GM21528 (cell line): ENCODE results near the gene CES2.

Experiments
- ATAC-seq: cut with Tn5 transposase; IDR thresholded peaks from one replicate; pipeline ENCODE4 v1.9.1; 2021; ENCODE audit warnings: mild to moderate bottlenecking, moderate library complexity; ENCODE audit not compliant: unreplicated experiment, low FRiP score

CES2 gene

DNA sequence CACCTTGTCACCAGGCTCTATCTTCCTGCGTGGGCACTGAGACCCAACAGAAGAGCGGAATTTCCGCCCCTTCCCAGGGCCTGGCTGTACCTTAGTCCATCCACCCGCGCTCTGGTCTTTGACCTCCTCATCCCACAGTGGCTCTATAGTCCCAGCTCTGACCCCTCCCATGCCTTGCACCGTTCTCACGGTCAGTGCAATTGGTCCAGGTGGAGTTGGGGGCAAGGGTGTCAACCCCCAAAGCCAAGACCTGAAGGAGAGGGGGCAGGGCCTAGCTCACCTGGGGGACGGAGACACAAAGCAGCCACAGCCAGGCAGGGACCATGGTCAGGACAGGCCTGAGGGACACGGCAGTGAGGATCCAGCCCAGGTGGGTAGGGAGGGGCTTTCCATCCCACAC, 17.6 kb upstream of the CES2 start:
- no peak for ATAC-seq

- no peak for ATAC-seq
Measured at GRCh38 chr16:66918355-66918754, 17.0 kb upstream of the CES2 start.

- no peak for ATAC-seq
Measured at GRCh38 chr16:66918803-66919568, 16.3 kb upstream of the CES2 start, which contains the start of gene CDH16. CDH16 (minus strand) TSS chr16:66918885; CDS start chr16:66918065, 820 bp downstream.

DNA sequence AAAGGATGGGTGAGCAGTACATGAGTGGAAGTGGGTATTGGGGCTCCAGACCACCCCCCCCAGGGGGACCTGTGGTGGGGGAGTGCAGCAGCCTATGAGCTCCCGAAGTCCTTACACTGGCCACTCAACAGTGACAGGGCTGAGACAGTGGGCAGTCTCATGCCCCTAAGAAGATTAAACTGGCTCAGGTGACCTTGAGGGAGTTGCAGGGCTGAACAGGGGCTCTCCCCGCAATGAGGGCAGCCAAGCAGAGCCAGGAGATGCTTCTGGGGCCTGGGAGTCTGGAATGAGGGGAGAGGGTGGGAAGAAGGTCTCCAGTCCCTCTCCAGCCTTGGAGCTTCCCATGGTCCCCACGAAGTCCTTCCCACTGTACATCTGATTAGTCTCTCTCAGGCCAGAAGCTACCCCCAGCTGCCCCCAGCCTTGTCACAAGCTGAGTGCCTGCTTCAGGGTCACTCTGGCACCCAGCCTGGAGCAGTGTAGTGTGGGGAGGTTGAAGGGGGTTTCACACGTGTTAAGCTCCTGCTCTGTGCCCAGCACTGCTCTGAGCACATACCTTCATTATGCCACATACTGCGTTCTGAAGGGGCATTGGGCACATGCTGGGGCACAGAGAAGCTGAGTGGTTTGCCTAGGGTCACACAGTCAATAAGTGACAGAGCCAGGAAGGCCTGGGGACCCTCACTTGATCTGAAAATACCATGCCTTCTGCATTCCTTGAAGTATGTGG, 15.6 kb upstream of the CES2 start:
- no peak for ATAC-seq

- ATAC-seq = no peak
Measured at GRCh38 chr16:66920299-66920590, 15.1 kb upstream of the CES2 start.

- no peak for ATAC-seq
Measured at GRCh38 chr16:66920924-66921680, 14.2 kb upstream of the CES2 start.

DNA sequence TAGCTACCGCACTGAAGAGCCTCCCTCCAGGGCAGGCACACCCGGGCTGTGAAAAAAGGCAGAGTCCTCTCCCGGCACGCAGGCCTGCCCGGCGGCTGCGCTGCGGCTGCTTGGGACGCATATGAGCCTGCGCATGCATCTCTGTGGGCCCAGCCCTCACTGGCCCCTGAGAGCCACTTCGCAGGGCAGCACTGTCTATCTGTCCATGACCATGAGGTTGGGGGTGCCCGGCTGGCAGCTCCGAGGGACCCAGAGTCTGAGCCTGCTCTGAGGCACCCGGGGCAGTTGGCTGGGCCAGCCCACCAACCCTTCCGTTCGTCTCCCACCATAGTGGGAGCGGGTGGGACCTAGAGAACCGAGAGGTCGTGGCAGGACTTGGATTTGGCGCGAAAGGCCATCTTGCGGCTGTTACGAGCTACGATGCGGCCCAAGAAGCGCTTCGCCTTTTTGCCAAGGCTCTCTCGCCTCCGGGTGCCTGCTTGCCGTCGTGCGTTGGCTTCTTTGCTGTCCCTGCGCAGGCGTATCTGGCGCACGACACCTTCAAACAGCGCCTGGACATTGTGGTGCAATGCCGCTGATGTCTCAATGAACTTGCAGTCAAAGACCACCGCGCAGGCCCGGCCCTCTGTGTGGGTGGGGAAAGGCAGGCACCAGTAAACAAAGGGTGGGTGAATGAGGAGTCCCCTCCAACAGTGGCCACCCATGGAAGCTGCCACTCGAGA, 13.4 kb upstream of the CES2 start:
- no peak for ATAC-seq

DNA sequence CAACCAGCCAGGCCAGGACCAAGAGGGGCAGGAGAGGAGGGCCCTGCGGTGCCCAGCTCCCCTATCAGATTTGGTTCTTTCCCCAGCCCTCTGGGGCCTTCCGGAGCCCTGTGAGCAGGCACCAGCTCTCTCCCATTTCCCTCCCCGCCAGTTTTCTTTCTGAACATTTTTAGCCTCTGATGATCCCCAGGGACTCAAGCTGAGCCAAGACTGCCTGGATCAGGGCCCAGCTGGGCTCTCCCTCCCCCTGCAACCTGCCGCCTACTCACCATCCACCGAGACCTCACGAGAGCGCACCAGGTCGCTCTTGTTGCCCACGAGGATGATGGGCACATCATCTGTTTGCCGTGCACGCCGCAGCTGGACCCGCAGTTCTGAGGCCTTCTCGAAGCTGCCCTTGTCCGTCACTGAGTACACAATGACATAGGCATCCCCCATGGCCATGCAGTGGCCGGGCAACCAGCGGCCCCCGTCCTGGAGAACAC, 12.0 kb upstream of the CES2 start:
- ATAC-seq = no peak

DNA sequence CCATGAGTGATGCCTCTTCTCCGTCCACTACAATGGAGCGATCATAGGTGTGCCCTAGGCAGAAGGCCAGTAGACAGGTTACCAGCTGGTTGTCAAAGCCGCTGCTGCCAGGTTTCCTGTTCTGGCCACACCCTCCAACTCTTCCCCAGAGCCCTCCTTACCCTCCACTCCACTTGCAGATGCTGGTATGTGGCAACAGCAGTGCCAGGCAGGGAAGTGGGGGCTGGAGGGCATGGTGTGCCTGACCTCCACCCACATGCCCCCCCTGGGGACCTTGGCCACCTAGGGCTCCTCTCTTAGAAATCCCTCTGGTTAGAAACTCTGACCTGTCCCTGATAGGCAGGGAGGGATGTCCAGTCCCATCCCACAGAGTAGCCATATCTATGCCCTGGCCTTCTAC, 11.4 kb upstream of the CES2 start:
- ATAC-seq = no peak

DNA sequence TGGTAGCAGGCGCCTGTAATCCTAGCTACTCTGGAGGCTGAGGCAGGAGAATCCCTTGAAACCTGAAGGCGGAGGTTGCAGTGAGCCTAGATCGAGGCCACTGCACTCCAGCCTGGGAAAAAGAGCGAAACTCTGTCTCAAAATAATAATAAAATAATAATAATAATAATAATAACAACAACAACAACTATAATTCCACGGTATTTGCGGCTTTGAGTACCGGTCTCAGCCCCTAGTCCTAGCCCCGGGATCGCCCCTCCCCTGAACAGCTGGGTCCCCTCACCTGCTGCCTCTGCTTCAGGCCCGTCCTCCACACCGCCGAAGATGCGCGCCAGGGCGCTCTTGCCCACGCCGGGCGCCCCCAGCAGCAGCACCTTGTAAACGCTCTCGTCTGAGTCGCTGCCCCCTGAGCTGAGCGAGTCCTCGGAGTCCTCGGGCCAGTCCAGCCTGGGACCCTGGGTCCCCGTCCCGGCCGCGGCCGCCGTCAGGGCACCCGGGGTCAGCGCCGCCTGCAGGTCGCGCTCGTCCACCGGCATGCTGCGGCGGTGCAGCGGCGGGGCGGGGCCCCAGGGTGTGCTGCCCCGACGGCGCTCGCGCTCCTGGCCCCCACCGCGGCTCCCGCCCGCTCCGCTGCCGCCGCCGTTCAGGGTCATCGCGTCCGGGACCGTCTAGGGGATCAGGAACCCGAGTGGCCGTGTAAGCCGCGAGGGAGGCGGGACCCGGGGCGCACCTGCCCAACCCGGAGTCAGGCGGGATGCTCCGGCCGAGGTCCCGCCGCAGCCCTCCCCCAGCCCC, 10.6 kb upstream of the CES2 start:
- no peak for ATAC-seq

- ATAC-seq = no peak
Measured at GRCh38 chr16:66925322-66925840, 9.9 kb upstream of the CES2 start, which contains the start of gene RRAD. RRAD (minus strand) TSS chr16:66925535; CDS start chr16:66925179, 356 bp downstream.

GRCh38 chr16:66926171-66926947, 9.0 kb upstream of the CES2 start:
- no peak for ATAC-seq

- ATAC-seq = no peak
Measured at GRCh38 chr16:66926961-66927436, 8.3 kb upstream of the CES2 start.

DNA sequence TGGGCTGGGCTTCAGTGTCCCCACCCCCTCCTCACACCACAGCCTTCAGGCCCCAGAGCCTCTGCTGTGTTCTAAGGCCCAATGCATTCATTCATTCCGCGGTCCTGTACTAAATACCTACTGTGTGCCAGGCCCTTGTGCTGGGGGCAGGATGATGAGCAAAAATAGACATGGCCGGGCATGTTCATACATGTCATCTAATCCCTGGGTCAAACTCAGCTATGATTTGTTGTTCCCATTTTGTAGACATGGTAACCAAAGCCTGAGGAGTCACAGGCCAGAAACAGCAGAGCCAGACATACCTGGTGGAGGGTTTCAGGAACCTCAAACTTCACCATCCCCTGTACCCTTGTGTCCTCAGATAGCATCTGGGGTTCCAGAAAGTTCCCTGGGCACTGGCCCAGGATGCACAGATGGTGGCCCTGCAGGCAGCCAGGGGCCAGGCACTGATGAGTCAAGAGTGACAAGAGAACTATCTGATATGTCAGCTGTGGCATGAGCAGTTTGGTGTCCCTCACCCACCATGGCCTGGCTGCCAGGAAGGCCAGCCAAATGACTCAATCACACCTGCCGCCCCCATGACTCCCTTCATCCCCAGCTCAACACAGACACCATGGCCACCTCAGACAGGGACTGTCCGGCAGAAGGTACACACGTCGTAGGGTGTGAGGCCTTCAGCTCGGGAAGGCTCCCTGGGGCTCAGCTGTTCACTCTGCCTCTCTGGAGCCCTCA, 7.2 kb upstream of the CES2 start:
- ATAC-seq = no peak

GRCh38 chr16:66928702-66929388, 6.5 kb upstream of the CES2 start:
- ATAC-seq = no peak

GRCh38 chr16:66930189-66930588, 5.1 kb upstream of the CES2 start:
- no peak for ATAC-seq

GRCh38 chr16:66931665-66932064, 3.7 kb upstream of the CES2 start:
- ATAC-seq = no peak
